ENCODE data around the gene PPARA.

GRCh38 chr22:46119093-46119728 lies 31.1 kb upstream of the PPARA start:
- TF ChIP-seq CTCF (conservative IDR thresholded peaks at IDR 0.05; ENCODE audit: low read depth, low read length): no peak
- TF ChIP-seq EZH2 (IDR thresholded peaks at IDR 0.05; ENCODE audit: low read length, unreplicated experiment): no peak
- TF ChIP-seq EZH2phosphoT487 (IDR thresholded peaks at IDR 0.05; ENCODE audit: borderline replicate concordance, low read length): no peak
